Measurements from ENCODE around the gene THSD7A.

Gene THSD7A

GRCh38 chr7:11776039-11776438 is 56.0 kb downstream of the THSD7A start:
- no peaks in the 10 kb centered on the region for H3K9me3 ChIP-seq (replicated peaks; ENCODE audit: insufficient read depth, low read length)
- no peak overlapping the region for H3K27ac ChIP-seq (ENCODE audit: low read length)

GRCh38 chr7:11775401-11775800 is 56.6 kb downstream of the THSD7A start:
- Histone ChIP-seq H3K4me3 (ENCODE audit: low read length) (no peak overlapping the region), H3F3A (ENCODE audit: insufficient read depth, low read length) (no peaks in the 10 kb centered on the region), H3K9me2 (replicated peaks; ENCODE audit: insufficient read depth, low read length) (no peaks in the 10 kb centered on the region), H2AFZ (ENCODE audit: low read length) (no peak overlapping the region), H3K4me1 (ENCODE audit: low read length) (no peaks in the 10 kb centered on the region), H3K9ac (ENCODE audit: low read length) (no peak overlapping the region), H3K4me2 (ENCODE audit: low read depth, low read length) (no peak overlapping the region), H3K27ac (ENCODE audit: low read length) (no peak overlapping the region), H3K79me2 (ENCODE audit: low read length) (no peaks in the 10 kb centered on the region), H4K20me1 (ENCODE audit: insufficient read depth, low read length) (no peaks in the 10 kb centered on the region), H3K27me3 (replicated peaks; ENCODE audit: insufficient read depth, low read length) (no peaks in the 10 kb centered on the region), H3K9me3 (replicated peaks; ENCODE audit: insufficient read depth, low read length) (no peaks in the 10 kb centered on the region), H3K36me3 (replicated peaks; ENCODE audit: insufficient read depth, low read length) (no peaks in the 10 kb centered on the region)
- no peak for TF ChIP-seq EZH2 (optimal IDR thresholded peaks at IDR 0.05; ENCODE audit: low read depth, low read length)
- TF ChIP-seq CTCF (IDR thresholded peaks at IDR 0.05; ENCODE audit: low read length), result no peak
- TF ChIP-seq EZH2phosphoT487 (IDR thresholded peaks at IDR 0.05; ENCODE audit: low read length), result no peak
- DNase-seq, result no peak

More at GRCh38 chr7:11776039-11776438, 56.0 kb downstream of the THSD7A start:
- H4K20me1 ChIP-seq (ENCODE audit: insufficient read depth, low read length), result no peaks in the 10 kb centered on the region
- no peak overlapping the region for H3K4me3 ChIP-seq (ENCODE audit: low read length)
- no peak overlapping the region for H2AFZ ChIP-seq (ENCODE audit: low read length)
- no peaks in the 10 kb centered on the region for H3K27me3 ChIP-seq (replicated peaks; ENCODE audit: insufficient read depth, low read length)
- no peaks in the 10 kb centered on the region for H3K9me2 ChIP-seq (replicated peaks; ENCODE audit: insufficient read depth, low read length)
- no peaks in the 10 kb centered on the region for H3K36me3 ChIP-seq (replicated peaks; ENCODE audit: insufficient read depth, low read length)
- TF ChIP-seq EZH2 (optimal IDR thresholded peaks at IDR 0.05; ENCODE audit: low read depth, low read length) (no peak), EZH2phosphoT487 (IDR thresholded peaks at IDR 0.05; ENCODE audit: low read length) (no peak), CTCF (IDR thresholded peaks at IDR 0.05; ENCODE audit: low read length) (no peak)
- H3K79me2 ChIP-seq (ENCODE audit: low read length), result no peaks in the 10 kb centered on the region
- H3F3A ChIP-seq (ENCODE audit: insufficient read depth, low read length), result no peaks in the 10 kb centered on the region
- H3K9ac ChIP-seq (ENCODE audit: low read length), result no peak overlapping the region
- DNase-seq, result no peak
- H3K4me1 ChIP-seq (ENCODE audit: low read length), result no peaks in the 10 kb centered on the region
- no peak overlapping the region for H3K4me2 ChIP-seq (ENCODE audit: low read depth, low read length)

- no peak overlapping the region for H3K4me2 ChIP-seq (ENCODE audit: low read depth, low read length)
- H3K27ac ChIP-seq (ENCODE audit: low read length), result no peak overlapping the region
- no peak overlapping the region for H2AFZ ChIP-seq (ENCODE audit: low read length)
- no peaks in the 10 kb centered on the region for H4K20me1 ChIP-seq (ENCODE audit: insufficient read depth, low read length)
- no peaks in the 10 kb centered on the region for H3K27me3 ChIP-seq (replicated peaks; ENCODE audit: insufficient read depth, low read length)
- no peak overlapping the region for H3K4me3 ChIP-seq (ENCODE audit: low read length)
- no peak for TF ChIP-seq CTCF (IDR thresholded peaks at IDR 0.05; ENCODE audit: low read length)
- TF ChIP-seq EZH2phosphoT487 (IDR thresholded peaks at IDR 0.05; ENCODE audit: low read length), result no peak
- no peak for TF ChIP-seq EZH2 (optimal IDR thresholded peaks at IDR 0.05; ENCODE audit: low read depth, low read length)
- no peaks in the 10 kb centered on the region for H3K9me3 ChIP-seq (replicated peaks; ENCODE audit: insufficient read depth, low read length)
- no peaks in the 10 kb centered on the region for H3F3A ChIP-seq (ENCODE audit: insufficient read depth, low read length)
- H3K9me2 ChIP-seq (replicated peaks; ENCODE audit: insufficient read depth, low read length), result no peaks in the 10 kb centered on the region
- DNase-seq, result no peak
- H3K9ac ChIP-seq (ENCODE audit: low read length), result no peak overlapping the region
- H3K4me1 ChIP-seq (ENCODE audit: low read length), result no peaks in the 10 kb centered on the region
- no peaks in the 10 kb centered on the region for H3K79me2 ChIP-seq (ENCODE audit: low read length)
- H3K36me3 ChIP-seq (replicated peaks; ENCODE audit: insufficient read depth, low read length), result no peaks in the 10 kb centered on the region
Measured at GRCh38 chr7:11768263-11768662, 63.7 kb downstream of the THSD7A start.
